HepG2 (cell line): ENCODE data around the gene FAM118B. TPM values are rescaled to one million over a fixed set of nuclear protein-coding genes. Genes with fewer than 3 reads are reported as not detected.

Source experiments
- BORCS8-MEF2B ChIP-seq: sonication (generic); formaldehyde crosslinking; IDR thresholded peaks from 2 replicates; pipeline ENCODE4 v1.8.0; 2022; ENCODE audit warnings: mild to moderate bottlenecking, missing genetic modification reagents
- CBFB ChIP-seq: sonication (generic); formaldehyde crosslinking; IDR thresholded peaks from 2 replicates; pipeline ENCODE4 v1.4.0; 2020; ENCODE audit warnings: missing genetic modification reagents
- ELF3 ChIP-seq: IDR thresholded peaks from 2 replicates; pipeline ENCODE4 v1.6.1; 2016; ENCODE audit warnings: missing genetic modification reagents, missing compliant biosample characterization
- FOXJ3 ChIP-seq: sonication (generic); formaldehyde crosslinking; IDR thresholded peaks from 2 replicates; pipeline ENCODE4 v1.4.0; 2020; ENCODE audit warnings: missing genetic modification reagents, mild to moderate bottlenecking, borderline replicate concordance
- GFI1 ChIP-seq: sonication (generic); formaldehyde crosslinking; IDR thresholded peaks from 2 replicates; pipeline ENCODE4 v1.5.0; 2020; ENCODE audit warnings: missing genetic modification reagents, mild to moderate bottlenecking, borderline replicate concordance
- HOXD1 ChIP-seq: sonication (generic); formaldehyde crosslinking; IDR thresholded peaks from 2 replicates; pipeline ENCODE4 v1.5.0; 2020; ENCODE audit warnings: missing genetic modification reagents
- KDM3A ChIP-seq: IDR thresholded peaks from 2 replicates; pipeline ENCODE4 v1.6.1; 2018; ENCODE audit warnings: low read depth, missing compliant biosample characterization
- NFRKB ChIP-seq: fragments of 450-650 bp; IDR thresholded peaks from 2 replicates; pipeline ENCODE4 v1.6.1; 2017
- PAWR ChIP-seq: sonication (generic); formaldehyde crosslinking; IDR thresholded peaks from 2 replicates; pipeline ENCODE4 v1.4.0; 2020; ENCODE audit warnings: missing genetic modification reagents, mild to moderate bottlenecking, borderline replicate concordance
- SATB2 ChIP-seq: sonication (generic); formaldehyde crosslinking; IDR thresholded peaks from 2 replicates; pipeline ENCODE4 v1.5.0; 2020; ENCODE audit warnings: missing genetic modification reagents
- SMARCC2 ChIP-seq: fragments of 450-650 bp; IDR thresholded peaks from 2 replicates; pipeline ENCODE4 v1.6.1; 2017; ENCODE audit warnings: antibody characterized with exemption, mild to moderate bottlenecking
- SRF ChIP-seq: IDR thresholded peaks from 2 replicates; pipeline ENCODE4 v1.6.1; 2011; ENCODE audit warnings: mild to moderate bottlenecking, low read depth, low read length, moderate library complexity
- THAP11 ChIP-seq: IDR thresholded peaks from 2 replicates; pipeline ENCODE4 v1.6.1; 2016; ENCODE audit warnings: missing biosample characterization, missing genetic modification reagents
- TRIM24 ChIP-seq: sonication (generic); formaldehyde crosslinking; IDR thresholded peaks from 2 replicates; pipeline ENCODE4 v1.8.0; 2022; ENCODE audit warnings: mild to moderate bottlenecking, missing genetic modification reagents
- U2AF2 ChIP-seq: fragments of 200-400 bp; formaldehyde crosslinking; IDR thresholded peaks from 2 replicates; pipeline ENCODE4 v1.6.1; 2017; ENCODE audit warnings: low read depth, mild to moderate bottlenecking, low read length
- ZFAT ChIP-seq: sonication (generic); formaldehyde crosslinking; conservative IDR thresholded peaks from 2 replicates; pipeline ENCODE4 v1.8.1; 2023; ENCODE audit warnings: missing genetic modification reagents, inconsistent platforms
- ZNF484 ChIP-seq: sonication (generic); formaldehyde crosslinking; IDR thresholded peaks from 2 replicates; pipeline ENCODE4 v1.5.1; 2020; ENCODE audit warnings: mild to moderate bottlenecking, low read depth, missing genetic modification reagents, borderline replicate concordance
- ZNF577 ChIP-seq: sonication (generic); formaldehyde crosslinking; IDR thresholded peaks from 2 replicates; pipeline ENCODE4 v1.4.0; 2020; ENCODE audit warnings: mild to moderate bottlenecking, low read depth, missing genetic modification reagents, borderline replicate concordance
- ZNF660 ChIP-seq: sonication (generic); formaldehyde crosslinking; IDR thresholded peaks from 2 replicates; pipeline ENCODE4 v1.5.1; 2020; ENCODE audit warnings: mild to moderate bottlenecking, low read depth, missing genetic modification reagents, borderline replicate concordance
- ZNF768 ChIP-seq: sonication (generic); formaldehyde crosslinking; IDR thresholded peaks from 2 replicates; pipeline ENCODE4 v1.4.0; 2020; ENCODE audit warnings: missing genetic modification reagents
- polyA plus RNA-seq, 8 experiments: library from polyadenylated mRNA; depleted of rRNA in 3 of 8; stranded (reverse) in 7 of 8; unstranded in 1 of 8; fragments of >200 nt; fragmentation: Illumina TruSeq in 4 of 8; extraction: Trizol in 4 of 8; gene quantifications; 2 replicates each; pipeline versions ENCODE4 v1.2.1 to v1.2.3, GENCODE V29; 2011 to 2016; ENCODE audit warnings: low read depth in 4 of 8, missing spikeins in 1 of 8, mixed read lengths in 1 of 8; ENCODE audit not compliant: insufficient read depth in 1 of 8
- total RNA-seq, 5 experiments: library from RNA; depleted of rRNA; stranded (reverse); fragments of >200 nt; fragmentation: Illumina TruSeq; extraction: Trizol; gene quantifications; 2 replicates each; pipeline ENCODE4 v1.2.3, GENCODE V29; 2016; ENCODE audit warnings: low read depth in 1 of 5
- TF ChIP-seq, protein P1 (sequence below): sonication (generic); formaldehyde crosslinking; IDR thresholded peaks from 2 replicates; pipeline ENCODE4 v1.5.0; 2020; ENCODE audit warnings: mild to moderate bottlenecking, missing genetic modification reagents
- TF ChIP-seq, protein P2 (sequence below): sonication (generic); formaldehyde crosslinking; IDR thresholded peaks from 2 replicates; pipeline ENCODE4 v1.4.0; 2020; ENCODE audit warnings: mild to moderate bottlenecking, missing genetic modification reagents
- TF ChIP-seq, protein P3 (sequence below): sonication (generic); formaldehyde crosslinking; IDR thresholded peaks from 2 replicates; pipeline ENCODE4 v1.4.0; 2020; ENCODE audit warnings: missing genetic modification reagents
- TF ChIP-seq, protein P4 (sequence below), 2 experiments: fragments of 450-650 bp in 1 of 2; sonication (generic) in 1 of 2; formaldehyde crosslinking; IDR thresholded peaks; 2 replicates each; pipeline versions ENCODE4 v1.5.0 to v1.8.0; 2020 to 2022; ENCODE audit warnings: mild to moderate bottlenecking in 1 of 2, missing genetic modification reagents in 1 of 2

FAM118B gene
- total and polyA plus RNA-seq, 2 of the 13 experiments (the other 11 are each of a cell fraction or from before 2014, with no cell fraction given), result 10.2 to 25.7 TPM

DNA sequence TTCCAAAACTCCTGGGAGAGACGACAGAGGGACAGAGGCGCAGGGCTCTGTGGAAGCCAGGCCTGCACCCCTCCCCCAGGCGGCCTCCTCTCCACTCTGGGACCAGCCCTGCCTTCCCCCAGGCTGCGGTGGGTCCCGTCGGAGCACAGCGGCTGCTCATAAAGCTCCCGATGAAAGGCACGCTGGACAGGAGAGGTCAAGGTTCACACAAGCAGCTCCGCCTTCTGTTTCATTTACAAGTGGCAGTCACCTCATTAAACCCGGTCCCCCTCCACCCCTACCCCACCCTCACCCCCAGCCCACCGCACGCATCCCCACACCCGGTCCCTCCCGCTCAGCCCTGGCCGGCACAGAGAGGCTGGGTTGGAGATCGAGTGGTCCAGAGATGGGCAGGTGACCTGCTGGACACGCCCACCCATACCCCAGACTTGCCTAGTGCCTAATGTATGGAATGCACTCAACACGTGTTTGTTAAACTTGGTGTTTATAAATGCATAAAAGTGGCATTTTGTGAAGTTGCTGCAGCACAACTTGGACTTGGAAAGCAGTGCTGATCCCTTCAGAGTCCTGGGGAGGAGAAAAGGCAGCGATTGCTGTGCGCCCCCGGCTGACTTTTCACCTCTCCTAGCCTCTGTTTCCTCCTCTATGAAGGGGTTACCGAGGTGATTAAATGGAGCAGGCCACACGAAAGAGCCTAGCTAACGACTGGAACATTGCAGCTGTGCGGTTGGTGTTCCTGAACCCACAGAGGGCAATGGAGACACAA lies 26.1 kb upstream of the FAM118B start (continued):
- TF ChIP-seq THAP11 (CRISPR knock-in tag) (no peak), BORCS8-MEF2B (CRISPR knock-in tag) (peak; percentile 42; the same call in 1 of the 2 replicates), ELF3 (CRISPR knock-in tag) (no peak), CBFB (CRISPR knock-in tag) (no peak; the same call in 1 of the 2 replicates), ZNF768 (CRISPR knock-in tag) (peak; percentile 67), U2AF2 (no peak), ZNF660 (CRISPR knock-in tag) (no peak), GFI1 (CRISPR knock-in tag) (no peak), SATB2 (CRISPR knock-in tag) (no peak), HOXD1 (CRISPR knock-in tag) (no peak), SRF (no peak), KDM3A (CRISPR knock-in tag) (no peak), FOXJ3 (no peak), TRIM24 (no peak), ZNF484 (CRISPR knock-in tag) (no peak), SMARCC2 (no peak), PAWR (no peak), NFRKB (no peak), ZNF577 (CRISPR knock-in tag) (no peak), ZFAT (CRISPR knock-in tag) (no peak)
- TF ChIP-seq, protein P1, sequence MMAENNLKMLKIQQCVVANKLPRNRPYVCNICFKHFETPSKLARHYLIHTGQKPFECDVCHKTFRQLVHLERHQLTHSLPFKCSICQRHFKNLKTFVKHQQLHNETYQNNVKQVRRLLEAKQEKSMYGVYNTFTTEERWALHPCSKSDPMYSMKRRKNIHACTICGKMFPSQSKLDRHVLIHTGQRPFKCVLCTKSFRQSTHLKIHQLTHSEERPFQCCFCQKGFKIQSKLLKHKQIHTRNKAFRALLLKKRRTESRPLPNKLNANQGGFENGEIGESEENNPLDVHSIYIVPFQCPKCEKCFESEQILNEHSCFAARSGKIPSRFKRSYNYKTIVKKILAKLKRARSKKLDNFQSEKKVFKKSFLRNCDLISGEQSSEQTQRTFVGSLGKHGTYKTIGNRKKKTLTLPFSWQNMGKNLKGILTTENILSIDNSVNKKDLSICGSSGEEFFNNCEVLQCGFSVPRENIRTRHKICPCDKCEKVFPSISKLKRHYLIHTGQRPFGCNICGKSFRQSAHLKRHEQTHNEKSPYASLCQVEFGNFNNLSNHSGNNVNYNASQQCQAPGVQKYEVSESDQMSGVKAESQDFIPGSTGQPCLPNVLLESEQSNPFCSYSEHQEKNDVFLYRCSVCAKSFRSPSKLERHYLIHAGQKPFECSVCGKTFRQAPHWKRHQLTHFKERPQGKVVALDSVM (CRISPR knock-in tag), result 0 out of 2 replicates have a peak, but pooled peaks have one; percentile 31
- TF ChIP-seq, protein P2, sequence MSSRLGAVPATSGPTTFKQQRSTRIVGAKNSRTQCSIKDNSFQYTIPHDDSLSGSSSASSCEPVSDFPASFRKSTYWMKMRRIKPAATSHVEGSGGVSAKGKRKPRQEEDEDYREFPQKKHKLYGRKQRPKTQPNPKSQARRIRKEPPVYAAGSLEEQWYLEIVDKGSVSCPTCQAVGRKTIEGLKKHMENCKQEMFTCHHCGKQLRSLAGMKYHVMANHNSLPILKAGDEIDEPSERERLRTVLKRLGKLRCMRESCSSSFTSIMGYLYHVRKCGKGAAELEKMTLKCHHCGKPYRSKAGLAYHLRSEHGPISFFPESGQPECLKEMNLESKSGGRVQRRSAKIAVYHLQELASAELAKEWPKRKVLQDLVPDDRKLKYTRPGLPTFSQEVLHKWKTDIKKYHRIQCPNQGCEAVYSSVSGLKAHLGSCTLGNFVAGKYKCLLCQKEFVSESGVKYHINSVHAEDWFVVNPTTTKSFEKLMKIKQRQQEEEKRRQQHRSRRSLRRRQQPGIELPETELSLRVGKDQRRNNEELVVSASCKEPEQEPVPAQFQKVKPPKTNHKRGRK (CRISPR knock-in tag), result no peak
- TF ChIP-seq, protein P3, sequence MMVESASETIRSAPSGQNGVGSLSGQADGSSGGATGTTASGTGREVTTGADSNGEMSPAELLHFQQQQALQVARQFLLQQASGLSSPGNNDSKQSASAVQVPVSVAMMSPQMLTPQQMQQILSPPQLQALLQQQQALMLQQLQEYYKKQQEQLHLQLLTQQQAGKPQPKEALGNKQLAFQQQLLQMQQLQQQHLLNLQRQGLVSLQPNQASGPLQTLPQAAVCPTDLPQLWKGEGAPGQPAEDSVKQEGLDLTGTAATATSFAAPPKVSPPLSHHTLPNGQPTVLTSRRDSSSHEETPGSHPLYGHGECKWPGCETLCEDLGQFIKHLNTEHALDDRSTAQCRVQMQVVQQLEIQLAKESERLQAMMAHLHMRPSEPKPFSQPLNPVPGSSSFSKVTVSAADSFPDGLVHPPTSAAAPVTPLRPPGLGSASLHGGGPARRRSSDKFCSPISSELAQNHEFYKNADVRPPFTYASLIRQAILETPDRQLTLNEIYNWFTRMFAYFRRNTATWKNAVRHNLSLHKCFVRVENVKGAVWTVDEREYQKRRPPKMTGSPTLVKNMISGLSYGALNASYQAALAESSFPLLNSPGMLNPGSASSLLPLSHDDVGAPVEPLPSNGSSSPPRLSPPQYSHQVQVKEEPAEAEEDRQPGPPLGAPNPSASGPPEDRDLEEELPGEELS (CRISPR knock-in tag), result peak; percentile 60; the same call in 1 of the 2 replicates
- TF ChIP-seq, protein P4, sequence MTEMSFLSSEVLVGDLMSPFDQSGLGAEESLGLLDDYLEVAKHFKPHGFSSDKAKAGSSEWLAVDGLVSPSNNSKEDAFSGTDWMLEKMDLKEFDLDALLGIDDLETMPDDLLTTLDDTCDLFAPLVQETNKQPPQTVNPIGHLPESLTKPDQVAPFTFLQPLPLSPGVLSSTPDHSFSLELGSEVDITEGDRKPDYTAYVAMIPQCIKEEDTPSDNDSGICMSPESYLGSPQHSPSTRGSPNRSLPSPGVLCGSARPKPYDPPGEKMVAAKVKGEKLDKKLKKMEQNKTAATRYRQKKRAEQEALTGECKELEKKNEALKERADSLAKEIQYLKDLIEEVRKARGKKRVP (CRISPR knock-in tag; IDR thresholded peaks at IDR 0.05), result no peak
